BJ (cell line): ENCODE data around the gene OXNAD1. TPM values are rescaled to one million over a fixed set of nuclear protein-coding genes. Genes with fewer than 3 reads are reported as not detected.

Experiments used
- CTCF ChIA-PET: fragments of 350-600 bp; formaldehyde crosslinking; extraction: SDS; loops from one replicate; lab custom pipeline; 2021; ENCODE audit warnings: antibody characterized with exemption, inconsistent platforms; lab: Yijun Ruan, JAX
- POLR2A ChIA-PET: fragments of 300-600 bp; sonication (Branson Sonifier 250); formaldehyde crosslinking; extraction: SDS; loops from one replicate; lab custom pipeline; 2021; ENCODE audit warnings: antibody characterized with exemption; lab: Charles Lee
- DNase-seq: peaks from one replicate; pipeline ENCODE4 v3.0.0-alpha.2; 2011; ENCODE audit warnings: low read depth
- H3K27me3 ChIP-seq: 2 replicates; pipeline ENCODE4 v1.6.0; 2011; ENCODE audit warnings: low read length; ENCODE audit not compliant: control insufficient read depth, insufficient read depth
- H3K36me3 ChIP-seq: 2 replicates; pipeline ENCODE4 v1.5.1; 2011; ENCODE audit warnings: low read length; ENCODE audit not compliant: control insufficient read depth, insufficient read depth
- H3K4me3 ChIP-seq: 2 replicates; pipeline ENCODE4 v1.5.1; 2011; ENCODE audit warnings: low read depth, mild to moderate bottlenecking, control low read depth, low read length
- polyA plus RNA-seq: library from polyadenylated mRNA; depleted of rRNA; stranded (reverse); fragments of >200 nt; gene quantifications from 2 replicates; pipeline ENCODE4 v1.2.3, GENCODE V29; 2011
- TF ChIP-seq, protein P1 (sequence below): IDR thresholded peaks from 2 replicates; pipeline ENCODE4 v1.5.1; 2011; ENCODE audit warnings: low read depth, mild to moderate bottlenecking, control low read depth, inconsistent platforms, low read length, moderate library complexity; ENCODE audit not compliant: insufficient read depth

OXNAD1 gene
- polyA plus RNA-seq, 1 experiment, result 8.9 TPM

- POLR2A ChIA-PET, result no interaction called here
Measured at GRCh38 chr3:16300307-16300706, 35.3 kb downstream of the OXNAD1 start.

DNA sequence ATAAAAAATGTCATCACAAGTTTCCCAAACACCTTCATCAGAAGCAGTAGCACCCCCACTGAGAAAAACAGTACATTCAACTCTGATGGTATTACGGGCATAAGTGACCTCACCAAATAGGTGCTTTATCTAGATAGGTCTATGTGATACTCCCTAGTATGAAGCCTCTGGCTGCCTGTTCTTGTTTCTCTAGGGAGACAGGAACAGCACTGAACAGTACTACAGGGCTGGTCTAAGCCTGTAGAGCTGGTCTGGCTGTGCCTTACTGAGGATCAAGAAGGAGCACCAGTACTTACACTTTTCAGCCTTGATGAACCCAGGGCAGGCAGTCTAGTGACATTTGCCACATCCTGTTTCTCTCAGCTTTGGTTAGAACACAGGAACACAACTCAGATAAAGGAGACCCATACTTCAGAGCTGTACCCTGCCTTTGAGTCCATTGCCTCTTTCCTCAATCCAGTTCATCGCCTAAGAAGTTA lies 35.9 kb downstream of the OXNAD1 start:
- ChIA-PET POLR2A (no interaction called here), CTCF (interaction anchor here (0.9 to 1.8 kb wide), 4 partner anchors 10 to 35 kb away, joined by 3 to 5 read pairs (median 4); no protein-coding TSS in a partner anchor)
- Histone ChIP-seq H3K27me3 (no peaks in the 10 kb centered on the region), H3K36me3 (peaks cover under 1% of the 10 kb centered on the region; the same call in 1 of the 2 replicates), H3K4me3 (no peak overlapping the region)
- no peak for DNase-seq
- TF ChIP-seq, protein P1, sequence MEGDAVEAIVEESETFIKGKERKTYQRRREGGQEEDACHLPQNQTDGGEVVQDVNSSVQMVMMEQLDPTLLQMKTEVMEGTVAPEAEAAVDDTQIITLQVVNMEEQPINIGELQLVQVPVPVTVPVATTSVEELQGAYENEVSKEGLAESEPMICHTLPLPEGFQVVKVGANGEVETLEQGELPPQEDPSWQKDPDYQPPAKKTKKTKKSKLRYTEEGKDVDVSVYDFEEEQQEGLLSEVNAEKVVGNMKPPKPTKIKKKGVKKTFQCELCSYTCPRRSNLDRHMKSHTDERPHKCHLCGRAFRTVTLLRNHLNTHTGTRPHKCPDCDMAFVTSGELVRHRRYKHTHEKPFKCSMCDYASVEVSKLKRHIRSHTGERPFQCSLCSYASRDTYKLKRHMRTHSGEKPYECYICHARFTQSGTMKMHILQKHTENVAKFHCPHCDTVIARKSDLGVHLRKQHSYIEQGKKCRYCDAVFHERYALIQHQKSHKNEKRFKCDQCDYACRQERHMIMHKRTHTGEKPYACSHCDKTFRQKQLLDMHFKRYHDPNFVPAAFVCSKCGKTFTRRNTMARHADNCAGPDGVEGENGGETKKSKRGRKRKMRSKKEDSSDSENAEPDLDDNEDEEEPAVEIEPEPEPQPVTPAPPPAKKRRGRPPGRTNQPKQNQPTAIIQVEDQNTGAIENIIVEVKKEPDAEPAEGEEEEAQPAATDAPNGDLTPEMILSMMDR, result no peak

More at GRCh38 chr3:16300307-16300706, 35.3 kb downstream of the OXNAD1 start:
- TF ChIP-seq, protein P1, result no peak
- H3K36me3 ChIP-seq, result peaks cover 1% of the 10 kb centered on the region; the same call in 1 of the 2 replicates
- DNase-seq, result no peak
- H3K4me3 ChIP-seq, result no peak overlapping the region
- H3K27me3 ChIP-seq, result no peaks in the 10 kb centered on the region
- CTCF ChIA-PET, result interaction anchor here (0.9 to 1.8 kb wide), 3 partner anchors 10 to 34 kb away, joined by 4 to 5 read pairs (median 4); no protein-coding TSS in a partner anchor

GRCh38 chr3:16301507-16301906 lies 36.5 kb downstream of the OXNAD1 start:
- TF ChIP-seq, protein P1, result no peak
- DNase-seq, result no peak
- Histone ChIP-seq H3K27me3 (no peaks in the 10 kb centered on the region), H3K4me3 (no peak overlapping the region), H3K36me3 (no peaks in the 10 kb centered on the region; the same call in 1 of the 2 replicates)
- CTCF ChIA-PET, result interaction anchor here (1.0 to 1.8 kb wide), 3 partner anchors 10 to 217 kb away, joined by 3 to 5 read pairs (median 4); no protein-coding TSS in a partner anchor
- POLR2A ChIA-PET, result no interaction called here

- TF ChIP-seq, protein P1, result no peak
- no peak for DNase-seq
- no peak overlapping the region for H3K4me3 ChIP-seq
- H3K36me3 ChIP-seq, result no peaks in the 10 kb centered on the region; the same call in 1 of the 2 replicates
- H3K27me3 ChIP-seq, result no peaks in the 10 kb centered on the region
- POLR2A ChIA-PET, result no interaction called here
- CTCF ChIA-PET, result interaction anchor here (1.0 to 1.5 kb wide), 2 partner anchors 33 to 217 kb away, joined by 3 to 4 read pairs; no protein-coding TSS in a partner anchor
Measured at GRCh38 chr3:16302082-16302631, 37.1 kb downstream of the OXNAD1 start.

GRCh38 chr3:16303037-16303575 lies 38.1 kb downstream of the OXNAD1 start:
- ChIA-PET CTCF (interaction anchor here (0.8 to 2.3 kb wide), 4 partner anchors 15 to 214 kb away, joined by 3 to 6 read pairs (median 4); no protein-coding TSS in a partner anchor), POLR2A (no interaction called here)
- no peak overlapping the region for H3K4me3 ChIP-seq
- no peaks in the 10 kb centered on the region for H3K27me3 ChIP-seq
- H3K36me3 ChIP-seq, result no peaks in the 10 kb centered on the region; the same call in 1 of the 2 replicates
- TF ChIP-seq, protein P1, result no peak
- DNase-seq, result no peak
